A673 (cell line): ENCODE measurements around the gene PMPCA. TPM values are rescaled to one million over a fixed set of nuclear protein-coding genes. Genes with fewer than 3 reads are reported as not detected.

Source experiments
- BruUV-seq: library from RNA; stranded (reverse); fragments of 400-500 nt; replicated peaks from 2 replicates; lab custom pipeline; 2021; lab: Mats Ljungman, UMichigan
- CTCF ChIA-PET: fragments of 300-600 bp; sonication (Branson Sonifier 250); formaldehyde crosslinking; loops from one replicate; lab custom pipeline; 2022; ENCODE audit warnings: antibody characterized with exemption; lab: Charles Lee
- POLR2A ChIA-PET: fragments of 300-600 bp; sonication (Branson Sonifier 250); formaldehyde crosslinking; loops from one replicate; lab custom pipeline; 2022; ENCODE audit warnings: antibody characterized with exemption; ENCODE audit not compliant: low non-redundant PET; lab: Charles Lee
- DNase-seq: peaks from one replicate; pipeline ENCODE4 v3.0.0-alpha.2; 2015; ENCODE audit warnings: low spot score
- H3K27ac ChIP-seq: fragments of 200-600 bp; sonication (generic); 2 replicates; pipeline ENCODE4 v1.5.1; 2016; ENCODE audit warnings: mixed run types, low read depth, mild to moderate bottlenecking, mixed read lengths, antibody characterized with exemption, low read length; ENCODE audit not compliant: poor library complexity, severe bottlenecking
- H3K27me3 ChIP-seq: fragments of 200-600 bp; sonication (generic); replicated peaks from 2 replicates; pipeline ENCODE4 v1.6.1; 2017; ENCODE audit warnings: mixed run types, low read depth, mild to moderate bottlenecking, mixed read lengths, antibody characterized with exemption, low read length; ENCODE audit not compliant: insufficient read depth, poor library complexity
- H3K36me3 ChIP-seq: fragments of 200-600 bp; sonication (generic); 2 replicates; pipeline ENCODE4 v1.6.1; 2016; ENCODE audit warnings: mixed run types, mild to moderate bottlenecking, mixed read lengths, antibody characterized with exemption, low read length; ENCODE audit not compliant: insufficient read depth, poor library complexity, severe bottlenecking
- H3K4me1 ChIP-seq: fragments of 200-600 bp; sonication (generic); 2 replicates; pipeline ENCODE4 v1.6.1; 2017; ENCODE audit warnings: mixed run types, mild to moderate bottlenecking, mixed read lengths, antibody characterized with exemption, low read length; ENCODE audit not compliant: insufficient read depth, poor library complexity, severe bottlenecking
- H3K4me3 ChIP-seq: fragments of 200-600 bp; sonication (generic); 2 replicates; pipeline ENCODE4 v1.5.1; 2016; ENCODE audit warnings: low read depth, mixed run types, mild to moderate bottlenecking, mixed read lengths, low read length; ENCODE audit not compliant: poor library complexity, severe bottlenecking
- H3K9me3 ChIP-seq: fragments of 200-600 bp; sonication (generic); 2 replicates; pipeline ENCODE4 v1.6.1; 2016; ENCODE audit warnings: mixed run types, low read depth, mild to moderate bottlenecking, mixed read lengths, antibody characterized with exemption, low read length; ENCODE audit not compliant: poor library complexity, severe bottlenecking
- EZH2 ChIP-seq: fragments of 200-600 bp; sonication (generic); IDR thresholded peaks from 2 replicates; pipeline ENCODE4 v1.6.1; 2017; ENCODE audit warnings: borderline replicate concordance, low read depth, mild to moderate bottlenecking, mixed read lengths, antibody characterized with exemption, low read length; ENCODE audit not compliant: poor library complexity, severe bottlenecking
- intact Hi-C: fragments of 100-400 bp; cut with micrococcal nuclease; formaldehyde crosslinking; loops from one replicate; pipeline ENCODE4 v1.10.0; 2022; ENCODE audit not compliant: unreplicated experiment
- total RNA-seq: library from RNA; stranded (reverse); gene quantifications from 2 replicates; pipeline ENCODE4 v1.2.3, GENCODE V29; 2021
- TF ChIP-seq, protein P1 (sequence below): fragments of 300-800, 200-600 bp; sonication (generic); conservative IDR thresholded peaks from 2 replicates; pipeline ENCODE4 v1.5.1; 2017; ENCODE audit warnings: low read depth, mild to moderate bottlenecking, antibody characterized with exemption, low read length, moderate library complexity, mixed read lengths

Gene PMPCA
- total RNA-seq, 1 experiment from 2014 or later: 94.8 TPM

DNA sequence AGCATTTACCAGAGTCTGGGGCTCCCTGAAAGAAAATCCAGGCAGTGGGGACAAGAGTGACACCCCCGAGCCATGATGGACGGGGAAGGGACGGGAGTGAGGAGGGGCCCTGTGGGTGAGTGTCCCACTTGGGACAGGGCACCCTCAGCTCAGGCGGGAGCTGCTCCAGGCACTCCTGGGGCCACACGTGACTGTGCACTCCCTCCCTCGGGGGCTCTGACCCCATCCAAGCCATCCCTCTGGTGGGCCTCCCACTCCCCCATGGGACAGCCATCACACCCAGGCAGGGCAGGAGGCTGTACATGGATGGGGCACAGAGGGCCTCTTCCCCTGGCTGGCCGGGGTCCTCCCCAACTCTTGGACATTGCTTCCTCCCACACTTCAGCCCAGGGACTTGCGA lies 34.0 kb upstream of the PMPCA start:
- Histone ChIP-seq H3K27me3 (no peaks in the 10 kb centered on the region), H3K4me1 (no peaks in the 10 kb centered on the region), H3K9me3 (no peaks in the 10 kb centered on the region), H3K4me3 (no peak overlapping the region), H3K27ac (no peak overlapping the region), H3K36me3 (peaks cover 23% of the 10 kb centered on the region)
- no TSS peak for BruUV-seq
- TF ChIP-seq, protein P1, sequence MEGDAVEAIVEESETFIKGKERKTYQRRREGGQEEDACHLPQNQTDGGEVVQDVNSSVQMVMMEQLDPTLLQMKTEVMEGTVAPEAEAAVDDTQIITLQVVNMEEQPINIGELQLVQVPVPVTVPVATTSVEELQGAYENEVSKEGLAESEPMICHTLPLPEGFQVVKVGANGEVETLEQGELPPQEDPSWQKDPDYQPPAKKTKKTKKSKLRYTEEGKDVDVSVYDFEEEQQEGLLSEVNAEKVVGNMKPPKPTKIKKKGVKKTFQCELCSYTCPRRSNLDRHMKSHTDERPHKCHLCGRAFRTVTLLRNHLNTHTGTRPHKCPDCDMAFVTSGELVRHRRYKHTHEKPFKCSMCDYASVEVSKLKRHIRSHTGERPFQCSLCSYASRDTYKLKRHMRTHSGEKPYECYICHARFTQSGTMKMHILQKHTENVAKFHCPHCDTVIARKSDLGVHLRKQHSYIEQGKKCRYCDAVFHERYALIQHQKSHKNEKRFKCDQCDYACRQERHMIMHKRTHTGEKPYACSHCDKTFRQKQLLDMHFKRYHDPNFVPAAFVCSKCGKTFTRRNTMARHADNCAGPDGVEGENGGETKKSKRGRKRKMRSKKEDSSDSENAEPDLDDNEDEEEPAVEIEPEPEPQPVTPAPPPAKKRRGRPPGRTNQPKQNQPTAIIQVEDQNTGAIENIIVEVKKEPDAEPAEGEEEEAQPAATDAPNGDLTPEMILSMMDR: no peak
- TF ChIP-seq EZH2: no peak
- ChIA-PET CTCF (no interaction called here), POLR2A (no interaction called here)
- DNase-seq: no peak
- intact Hi-C loops: no loop called here

DNA sequence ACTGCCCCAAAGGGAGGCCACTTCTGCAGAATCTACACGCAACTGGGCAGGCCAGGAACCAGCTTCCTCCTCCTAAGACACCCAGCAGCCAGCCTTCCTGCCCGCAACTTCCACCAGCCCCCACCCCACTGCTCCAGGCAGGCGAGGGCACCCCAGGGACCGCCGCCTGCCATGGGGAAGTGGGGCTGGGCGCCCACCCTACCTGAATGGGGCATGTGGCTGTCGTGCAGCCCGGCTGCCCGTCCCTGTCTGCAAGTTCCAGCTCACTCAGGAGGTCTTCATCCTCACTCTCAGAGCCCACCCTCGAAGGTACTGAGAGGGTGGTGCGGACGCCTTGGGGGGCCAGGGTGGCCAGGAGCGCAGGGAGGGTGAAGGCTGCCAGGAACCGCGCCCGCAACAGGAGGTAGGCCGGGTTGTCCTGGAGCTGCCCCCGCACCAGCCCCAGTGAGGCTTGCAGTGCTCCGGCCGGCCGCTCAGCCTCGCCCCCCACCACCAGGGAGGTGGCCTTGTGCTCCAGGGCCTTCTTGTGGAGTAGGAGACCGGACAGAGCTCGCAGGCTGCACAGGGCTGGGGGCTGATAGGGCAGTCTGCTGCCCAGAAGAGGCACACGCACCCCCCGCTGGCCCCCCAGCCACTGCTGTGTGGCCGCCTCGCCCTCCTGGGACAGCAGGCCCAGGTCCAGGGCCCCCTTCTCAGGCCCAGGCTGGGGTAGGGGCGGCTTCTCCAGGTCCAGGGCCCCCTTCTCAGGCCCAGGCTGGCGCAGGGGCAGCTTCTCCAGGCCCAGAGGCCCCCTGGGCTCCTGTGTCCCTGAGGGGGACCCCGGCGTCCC lies 32.9 kb upstream of the PMPCA start:
- no peaks in the 10 kb centered on the region for H3K9me3 ChIP-seq
- ChIA-PET CTCF (no interaction called here), POLR2A (no interaction called here)
- DNase-seq: no peak
- H3K27me3 ChIP-seq: no peaks in the 10 kb centered on the region
- TF ChIP-seq, protein P1: no peak
- no peak for TF ChIP-seq EZH2
- no TSS peak for BruUV-seq
- H3K27ac ChIP-seq: no peak overlapping the region
- no peak overlapping the region for H3K4me3 ChIP-seq
- H3K4me1 ChIP-seq: no peaks in the 10 kb centered on the region
- H3K36me3 ChIP-seq: peaks cover 30% of the 10 kb centered on the region
- intact Hi-C loops: no loop called here

DNA sequence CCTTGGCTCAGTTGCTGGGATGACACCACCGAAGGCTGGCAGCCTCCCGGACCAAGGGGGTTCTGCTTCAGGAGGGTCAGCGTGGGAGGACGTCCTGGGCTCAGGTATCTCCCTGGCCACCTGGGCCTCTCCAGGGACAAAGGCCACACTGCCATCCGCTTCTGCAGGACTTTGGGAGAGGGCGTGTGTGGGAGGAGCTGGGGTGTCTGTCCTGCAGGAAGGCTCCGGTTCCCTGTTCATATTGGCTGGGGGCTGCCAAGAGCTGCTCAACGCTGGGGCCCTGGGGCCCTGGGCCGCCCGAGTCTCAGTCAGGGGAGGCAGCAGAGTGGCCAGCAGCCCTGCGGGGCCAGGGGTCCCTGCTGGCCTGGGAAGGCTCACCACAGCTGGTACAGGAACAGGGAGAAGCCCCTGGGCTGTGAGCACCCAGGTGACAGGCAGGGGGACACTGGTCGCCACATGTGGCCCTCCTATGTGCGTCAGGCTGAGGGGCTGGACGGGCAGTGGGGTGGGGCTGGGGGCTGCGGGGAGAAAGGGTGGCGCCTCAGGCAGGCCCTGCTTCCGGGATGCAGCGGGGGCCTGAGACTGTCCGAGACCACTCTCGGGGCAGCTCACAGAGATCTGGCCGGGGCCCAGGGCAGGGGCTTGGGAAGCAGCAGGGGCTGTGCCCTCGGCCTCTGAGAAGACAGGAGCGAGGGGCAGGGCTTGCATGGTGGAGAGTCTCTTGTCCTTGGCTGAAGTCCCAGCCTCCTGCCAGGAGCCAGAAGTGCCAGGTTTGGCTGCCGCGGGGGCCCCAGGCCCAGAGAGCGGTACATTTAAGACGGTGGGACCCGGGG lies 32.1 kb upstream of the PMPCA start:
- no peak overlapping the region for H3K27ac ChIP-seq
- POLR2A ChIA-PET: no interaction called here
- TF ChIP-seq, protein P1: no peak
- no peak for TF ChIP-seq EZH2
- no peaks in the 10 kb centered on the region for H3K4me1 ChIP-seq
- H3K27me3 ChIP-seq: no peaks in the 10 kb centered on the region
- DNase-seq: no peak
- intact Hi-C loops: no loop called here
- BruUV-seq: no TSS peak
- CTCF ChIA-PET: no interaction called here
- H3K36me3 ChIP-seq: peaks cover 38% of the 10 kb centered on the region
- H3K9me3 ChIP-seq: no peaks in the 10 kb centered on the region
- no peak overlapping the region for H3K4me3 ChIP-seq
